Central memory CD8-positive, alpha-beta T cell (primary cell): ENCODE measurements around the gene KLHL42.

Experiments
- ATAC-seq: fragments of 150-1000 bp; cut with Tn5 transposase; replicated peaks from 2 replicates; pipeline ENCODE4 v1.10.0; 2022; ENCODE audit warnings: mild to moderate bottlenecking, moderate FRiP score, moderate number of reproducible peaks; ENCODE audit not compliant: poor library complexity, severe bottlenecking; ENCODE audit errors: extremely low read depth
- DNase-seq, 2 donors: peaks; one replicate each; pipeline ENCODE4 v3.0.0; 2021; ENCODE audit warnings: low spot score in 2 of 2
- H3K27ac Mint-ChIP-seq: one replicate; pipeline ENCODE4 v1.8.0; 2022; ENCODE audit warnings: low read depth, mild to moderate bottlenecking, moderate library complexity, mixed read lengths
- H3K27me3 Mint-ChIP-seq: one replicate; pipeline ENCODE4 v1.8.0; 2022; ENCODE audit warnings: mixed read lengths
- H3K36me3 Mint-ChIP-seq: one replicate; pipeline ENCODE4 v1.8.0; 2022; ENCODE audit warnings: mild to moderate bottlenecking, moderate library complexity, mixed read lengths; ENCODE audit not compliant: insufficient read depth
- H3K4me1 Mint-ChIP-seq: one replicate; pipeline ENCODE4 v1.8.0; 2022; ENCODE audit warnings: mixed read lengths
- H3K4me3 Mint-ChIP-seq: one replicate; pipeline ENCODE4 v1.8.0; 2022; ENCODE audit warnings: mild to moderate bottlenecking, moderate library complexity, mixed read lengths
- H3K9me3 Mint-ChIP-seq: one replicate; pipeline ENCODE4 v1.8.0; 2022; ENCODE audit warnings: mixed read lengths

Gene KLHL42

GRCh38 chr12:27812502-27812901, 32.5 kb downstream of the KLHL42 start:
- H3K36me3 Mint-ChIP-seq: peaks cover 2% of the 10 kb centered on the region
- H3K9me3 Mint-ChIP-seq: no peaks in the 10 kb centered on the region
- H3K27ac Mint-ChIP-seq: no peak overlapping the region
- H3K27me3 Mint-ChIP-seq: peaks cover 74% of the 10 kb centered on the region
- no peak overlapping the region for H3K4me3 Mint-ChIP-seq
- ATAC-seq (no peak), DNase-seq (no peak)
- no peaks in the 10 kb centered on the region for H3K4me1 Mint-ChIP-seq

DNA sequence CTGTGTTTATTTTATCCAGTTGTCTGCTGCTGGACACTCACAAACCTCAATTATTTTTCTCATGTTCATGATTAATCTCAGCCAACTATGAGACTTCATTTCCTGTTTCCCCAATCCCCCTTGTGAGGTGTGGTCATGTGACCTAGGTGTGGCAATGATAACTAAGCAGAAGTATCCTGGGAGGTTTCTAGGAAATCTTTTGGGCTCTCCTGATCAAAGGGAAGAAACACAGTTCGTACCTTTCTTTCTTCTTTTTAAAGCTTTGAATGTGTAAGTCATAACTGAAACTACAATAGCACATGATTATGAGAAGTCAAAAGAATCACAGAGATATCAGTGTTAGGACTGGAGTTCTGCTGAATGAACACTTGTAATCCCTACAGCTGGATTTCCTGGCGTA, 34.4 kb downstream of the KLHL42 start:
- Mint-ChIP-seq H3K4me3 (no peak overlapping the region), H3K27ac (no peak overlapping the region), H3K36me3 (no peaks in the 10 kb centered on the region), H3K4me1 (no peaks in the 10 kb centered on the region), H3K9me3 (no peaks in the 10 kb centered on the region), H3K27me3 (peaks cover 64% of the 10 kb centered on the region)
- ATAC-seq (no peak), DNase-seq (no peak)

DNA sequence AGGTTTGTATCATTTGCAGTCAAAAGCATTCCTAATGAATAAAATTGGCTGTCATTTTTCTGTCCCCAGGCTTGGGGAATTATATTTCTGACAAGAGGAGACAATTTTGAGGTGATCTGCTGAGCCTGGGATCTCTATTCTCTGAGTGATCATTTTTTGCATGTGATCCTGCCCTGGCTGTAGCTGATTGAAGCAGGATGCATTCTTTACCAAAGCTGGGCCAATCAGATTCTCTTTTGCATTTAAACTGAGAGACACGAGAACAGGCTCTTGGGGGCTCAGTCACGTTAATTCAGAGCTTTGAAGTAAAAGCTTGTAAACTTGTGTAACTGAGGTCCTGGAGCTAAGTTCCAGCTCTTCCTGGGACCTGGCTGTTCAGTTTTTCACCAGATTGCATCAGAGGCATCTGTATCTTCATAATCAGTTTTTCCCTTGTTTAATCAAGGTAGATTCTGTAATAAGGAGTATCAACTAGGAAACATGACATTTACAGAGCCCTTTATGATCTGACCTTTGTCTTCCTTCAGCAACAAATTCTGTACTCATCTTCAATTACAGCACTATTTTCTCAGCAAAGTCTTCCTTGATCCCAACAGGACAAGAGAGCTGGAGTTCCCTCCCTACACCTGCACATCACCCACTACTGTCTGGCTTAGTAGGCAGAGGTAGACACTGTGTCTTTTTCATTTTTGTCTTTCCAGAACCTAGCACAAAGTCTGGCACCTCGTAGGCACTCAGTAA, 35.0 kb downstream of the KLHL42 start:
- Mint-ChIP-seq H3K9me3 (no peaks in the 10 kb centered on the region), H3K4me1 (no peaks in the 10 kb centered on the region), H3K4me3 (no peak overlapping the region), H3K27me3 (peaks cover 58% of the 10 kb centered on the region), H3K36me3 (no peaks in the 10 kb centered on the region), H3K27ac (no peak overlapping the region)
- ATAC-seq (no peak), DNase-seq (no peak)

DNA sequence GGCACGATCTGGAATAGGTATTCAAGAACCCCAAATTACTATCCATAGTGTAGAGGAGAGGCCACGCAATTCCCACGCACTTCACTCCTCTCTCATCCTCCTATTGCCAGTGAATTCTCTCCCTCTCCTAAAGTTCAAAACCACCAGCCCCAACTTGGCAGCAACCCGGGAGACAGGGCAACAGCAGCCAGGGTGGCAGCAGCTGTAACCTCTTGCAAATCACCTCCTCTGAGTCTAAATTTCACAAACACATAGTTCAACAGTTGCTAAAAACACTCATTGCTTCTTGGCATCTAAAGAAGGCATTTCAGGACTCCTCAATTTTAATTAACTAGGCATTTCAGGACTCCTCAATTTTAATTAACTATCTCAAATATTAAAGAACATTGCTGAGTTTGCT, 37.7 kb downstream of the KLHL42 start:
- Mint-ChIP-seq H3K27ac (no peak overlapping the region), H3K4me3 (no peak overlapping the region), H3K4me1 (peaks cover 14% of the 10 kb centered on the region), H3K36me3 (peaks cover 1% of the 10 kb centered on the region), H3K9me3 (no peaks in the 10 kb centered on the region), H3K27me3 (peaks cover 31% of the 10 kb centered on the region)
- no peak for DNase-seq
- ATAC-seq: no peak

- H3K36me3 Mint-ChIP-seq: peaks cover 1% of the 10 kb centered on the region
- no peak overlapping the region for H3K4me3 Mint-ChIP-seq
- H3K4me1 Mint-ChIP-seq: peaks cover 14% of the 10 kb centered on the region
Observed at GRCh38 chr12:27818401-27818918, 38.4 kb downstream of the KLHL42 start.

GRCh38 chr12:27820564-27820963, 40.5 kb downstream of the KLHL42 start:
- Mint-ChIP-seq H3K27ac (no peak overlapping the region), H3K4me3 (no peak overlapping the region), H3K9me3 (no peaks in the 10 kb centered on the region), H3K4me1 (peaks cover 20% of the 10 kb centered on the region), H3K36me3 (peaks cover 3% of the 10 kb centered on the region), H3K27me3 (peaks cover 22% of the 10 kb centered on the region)
- ATAC-seq (no peak), DNase-seq (no peak)

More at GRCh38 chr12:27818401-27818918, 38.4 kb downstream of the KLHL42 start:
- ATAC-seq (no peak), DNase-seq (no peak)
- no peaks in the 10 kb centered on the region for H3K9me3 Mint-ChIP-seq
- H3K27me3 Mint-ChIP-seq: peaks cover 26% of the 10 kb centered on the region
- H3K27ac Mint-ChIP-seq: no peak overlapping the region

DNA sequence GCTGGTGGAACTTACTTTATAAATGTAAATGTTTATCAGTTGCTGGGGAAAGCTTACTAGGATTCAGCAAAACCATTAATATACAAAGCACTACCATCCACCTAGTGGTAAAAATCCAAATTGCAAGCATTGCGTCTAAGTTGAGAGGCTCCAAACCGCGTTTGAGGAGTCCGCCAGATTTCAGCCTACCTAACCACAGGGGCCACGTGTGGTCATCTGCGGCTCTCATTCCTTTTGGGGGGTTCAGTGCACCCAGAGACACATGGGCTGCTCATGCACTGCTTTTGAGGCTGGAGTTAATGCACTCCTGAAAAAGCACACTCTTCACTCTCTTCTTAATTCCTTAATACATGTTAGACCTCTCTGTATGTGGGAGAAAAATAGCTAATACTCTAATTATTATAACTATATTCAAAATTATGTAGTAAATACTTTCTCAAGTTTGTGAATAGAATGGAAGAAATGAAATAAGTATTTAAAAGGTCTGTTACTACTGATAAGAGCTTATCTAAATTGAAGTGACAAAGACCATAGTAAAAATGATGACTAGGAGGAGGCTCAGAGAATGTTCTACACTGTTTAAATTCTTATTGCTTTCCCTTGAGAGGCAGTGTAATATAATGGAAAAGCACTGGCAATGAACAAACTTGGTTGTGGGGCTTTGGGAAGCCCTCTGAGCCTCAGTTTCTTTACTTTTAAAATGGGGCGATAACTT, 41.4 kb downstream of the KLHL42 start:
- DNase-seq: peak in 1 of 2 donors; percentile 12
- no peak for ATAC-seq

GRCh38 chr12:27822076-27822712, 42.2 kb downstream of the KLHL42 start:
- Mint-ChIP-seq H3K4me1 (peaks cover 20% of the 10 kb centered on the region), H3K9me3 (no peaks in the 10 kb centered on the region), H3K36me3 (peaks cover 3% of the 10 kb centered on the region), H3K4me3 (peak overlapping the region; percentile 59), H3K27me3 (peaks cover 31% of the 10 kb centered on the region), H3K27ac (peak overlapping the region; percentile 38)
- peak; percentile 82 for ATAC-seq
- peak; percentile 16 to 40 for DNase-seq

More for the DNA sequence above, 41.4 kb downstream of the KLHL42 start:
- H3K9me3 Mint-ChIP-seq: no peaks in the 10 kb centered on the region
- H3K4me1 Mint-ChIP-seq: peaks cover 20% of the 10 kb centered on the region
- H3K27me3 Mint-ChIP-seq: peaks cover 31% of the 10 kb centered on the region
- H3K36me3 Mint-ChIP-seq: peaks cover 3% of the 10 kb centered on the region
- H3K4me3 Mint-ChIP-seq: peak overlapping the region; percentile 59
- no peak overlapping the region for H3K27ac Mint-ChIP-seq

DNA sequence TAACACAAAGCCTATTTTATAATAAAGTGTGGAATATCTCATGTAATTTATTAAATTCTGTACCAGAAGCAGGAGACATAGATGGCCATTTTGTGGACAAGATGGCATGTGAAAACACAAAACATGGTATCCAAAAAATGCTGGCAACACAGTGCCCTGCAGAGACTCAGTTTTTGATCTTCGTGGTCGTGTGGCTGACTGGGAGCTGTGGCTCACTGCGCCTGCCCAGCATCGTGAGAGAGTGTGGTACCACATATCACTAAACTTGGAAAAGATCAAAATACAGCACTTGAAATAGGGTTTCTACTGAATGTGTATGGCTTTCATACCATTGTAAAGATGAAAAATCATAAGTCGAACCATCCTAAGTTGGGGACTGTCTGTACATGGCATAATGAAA, 43.0 kb downstream of the KLHL42 start:
- no peak overlapping the region for H3K27ac Mint-ChIP-seq

DNA sequence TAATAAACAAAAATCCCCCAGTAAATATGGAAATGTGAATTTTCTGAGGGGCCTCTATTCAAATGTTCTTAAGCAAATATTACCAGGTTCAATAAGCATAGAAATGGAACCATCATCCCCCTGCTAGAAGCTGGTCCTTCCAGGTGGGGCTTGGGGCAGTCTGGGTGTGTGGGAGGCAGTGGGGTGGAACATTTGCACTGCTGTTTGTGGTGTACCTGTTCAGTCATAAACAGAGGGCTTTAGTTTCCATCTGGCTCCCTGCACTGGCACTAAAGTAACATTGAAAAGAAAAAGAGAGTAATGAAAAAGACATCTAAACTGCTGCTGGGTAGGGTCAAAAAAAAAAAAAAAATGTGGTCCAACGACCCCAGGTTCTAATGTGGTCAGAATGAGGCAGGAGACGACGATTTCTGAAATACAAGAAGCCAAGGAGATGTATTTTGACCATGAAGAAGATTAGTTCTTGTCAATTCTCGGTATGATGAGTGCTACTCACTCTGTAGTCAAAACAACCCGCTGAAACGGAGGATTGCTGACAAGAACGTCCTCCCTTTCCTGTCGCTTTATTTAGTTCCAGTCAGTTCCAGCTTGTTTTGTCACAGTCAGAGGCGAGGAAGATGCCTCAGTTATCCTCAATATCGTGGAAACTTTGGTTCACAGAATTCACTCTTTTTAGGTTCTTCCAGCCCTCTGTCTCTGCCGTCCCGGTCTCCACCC, 44.3 kb downstream of the KLHL42 start:
- Mint-ChIP-seq H3K4me3 (no peak overlapping the region), H3K27me3 (peaks cover 23% of the 10 kb centered on the region), H3K9me3 (no peaks in the 10 kb centered on the region), H3K27ac (peak overlapping the region; percentile 76), H3K36me3 (peaks cover 5% of the 10 kb centered on the region), H3K4me1 (peaks cover 20% of the 10 kb centered on the region)
- DNase-seq (no peak), ATAC-seq (no peak)

More for the DNA sequence above, 43.0 kb downstream of the KLHL42 start:
- H3K36me3 Mint-ChIP-seq: peaks cover 4% of the 10 kb centered on the region
- no peak for ATAC-seq
- no peaks in the 10 kb centered on the region for H3K9me3 Mint-ChIP-seq
- DNase-seq: no peak
- no peak overlapping the region for H3K4me3 Mint-ChIP-seq
- peaks cover 27% of the 10 kb centered on the region for H3K27me3 Mint-ChIP-seq
- H3K4me1 Mint-ChIP-seq: peaks cover 20% of the 10 kb centered on the region

GRCh38 chr12:27826076-27826475, 46.0 kb downstream of the KLHL42 start:
- peaks cover 36% of the 10 kb centered on the region for H3K27me3 Mint-ChIP-seq
- DNase-seq: no peak
- H3K36me3 Mint-ChIP-seq: peaks cover 4% of the 10 kb centered on the region
- no peak overlapping the region for H3K4me3 Mint-ChIP-seq
- H3K4me1 Mint-ChIP-seq: peaks cover 19% of the 10 kb centered on the region
- no peak overlapping the region for H3K27ac Mint-ChIP-seq
- no peak for ATAC-seq
- no peaks in the 10 kb centered on the region for H3K9me3 Mint-ChIP-seq

GRCh38 chr12:27828196-27828595, 48.2 kb downstream of the KLHL42 start:
- Mint-ChIP-seq H3K27ac (no peak overlapping the region), H3K36me3 (peaks cover 4% of the 10 kb centered on the region), H3K27me3 (peaks cover 52% of the 10 kb centered on the region), H3K4me3 (no peak overlapping the region), H3K4me1 (peaks cover 6% of the 10 kb centered on the region), H3K9me3 (no peaks in the 10 kb centered on the region)
- DNase-seq (no peak), ATAC-seq (no peak)
